Smooth muscle cell (in vitro differentiated cells): ENCODE measurements around the gene GRM2. TPM values are rescaled to one million over a fixed set of nuclear protein-coding genes. Genes with fewer than 3 reads are reported as not detected.

Experiments
- DNase-seq: peaks from one replicate; lab custom pipeline; 2025; ENCODE audit not compliant: unreplicated experiment; lab: John Stamatoyannopoulos, UW
- H2AFZ ChIP-seq: fragments of 200-600 bp; sonication (generic); 2 replicates; pipeline ENCODE4 v1.6.0; 2016; ENCODE audit warnings: antibody characterized with exemption, low read depth, mild to moderate bottlenecking
- H3F3A ChIP-seq: fragments of 200-600 bp; sonication (generic); 2 replicates; pipeline ENCODE4 v1.6.0; 2017; ENCODE audit warnings: antibody characterized with exemption, low read depth
- H3K27ac ChIP-seq: fragments of 200-600 bp; sonication (generic); 2 replicates; pipeline ENCODE4 v1.5.1; 2016; ENCODE audit warnings: low read depth, mild to moderate bottlenecking
- H3K27me3 ChIP-seq: fragments of 200-600 bp; sonication (generic); 2 replicates; pipeline ENCODE4 v1.6.1; 2016; ENCODE audit warnings: low read depth, mild to moderate bottlenecking
- H3K36me3 ChIP-seq: fragments of 200-600 bp; sonication (generic); 2 replicates; pipeline ENCODE4 v1.5.1; 2016; ENCODE audit warnings: low read depth
- H3K4me1 ChIP-seq: fragments of 200-600 bp; sonication (generic); 2 replicates; pipeline ENCODE4 v1.5.1; 2016; ENCODE audit warnings: low read depth
- H3K4me2 ChIP-seq: fragments of 200-600 bp; sonication (generic); 2 replicates; pipeline ENCODE4 v1.6.0; 2016; ENCODE audit warnings: mild to moderate bottlenecking
- H3K4me3 ChIP-seq: fragments of 200-600 bp; sonication (generic); 2 replicates; pipeline ENCODE4 v1.5.1; 2016; ENCODE audit warnings: mild to moderate bottlenecking
- H3K79me2 ChIP-seq: fragments of 200-600 bp; sonication (generic); 2 replicates; pipeline ENCODE4 v1.6.0; 2016; ENCODE audit warnings: low read depth, mild to moderate bottlenecking
- H3K9ac ChIP-seq: fragments of 200-600 bp; sonication (generic); 2 replicates; pipeline ENCODE4 v1.6.0; 2016; ENCODE audit warnings: low read depth
- H3K9me3 ChIP-seq: fragments of 200-600 bp; sonication (generic); replicated peaks from 2 replicates; pipeline ENCODE4 v1.5.1; 2016; ENCODE audit warnings: low read depth
- H4K20me1 ChIP-seq: fragments of 200-600 bp; sonication (generic); 2 replicates; pipeline ENCODE4 v1.6.0; 2016; ENCODE audit warnings: low read depth
- CTCF ChIP-seq: fragments of 200-600 bp; sonication (generic); IDR thresholded peaks from 2 replicates; pipeline ENCODE4 v1.5.1; 2017; ENCODE audit warnings: borderline replicate concordance, mild to moderate bottlenecking, antibody characterized with exemption; ENCODE audit not compliant: insufficient read depth, poor library complexity, severe bottlenecking
- WGBS: methylation state at CpG from one replicate; pipeline ENCODE4 v1.1.7; 2016; ENCODE audit warnings: low lambda C conversion rate; 5-methylcytosine and 5-hydroxymethylcytosine counted together
- polyA plus RNA-seq: library from polyadenylated mRNA; unstranded; fragments of >200 nt; fragmentation: Nextera tagmentation; extraction: Ambion mirVana; gene quantifications from 2 replicates; pipeline ENCODE4 v1.2.1, GENCODE V29; 2016
- total RNA-seq: library from RNA; depleted of rRNA; stranded (reverse); fragments of >200 nt; gene quantifications from 2 replicates; pipeline ENCODE4 v1.2.3, GENCODE V29; 2014

GRM2 gene
- total and polyA plus RNA-seq, 2 experiments from 2014 or later, result 0.63 to 0.65 TPM

- no peak overlapping the region for H3K9ac ChIP-seq
- DNase-seq, result no peak
- H3K27ac ChIP-seq, result no peak overlapping the region
- H2AFZ ChIP-seq, result no peak overlapping the region
- WGBS, result 94% methylated on average over 4 of the region's 4 CpGs
- H3K4me3 ChIP-seq, result no peak overlapping the region
- no peaks in the 10 kb centered on the region for H3K4me1 ChIP-seq
- H3K9me3 ChIP-seq, result no peaks in the 10 kb centered on the region
- no peaks in the 10 kb centered on the region for H3K27me3 ChIP-seq
- H4K20me1 ChIP-seq, result peaks cover 17% of the 10 kb centered on the region
- no peaks in the 10 kb centered on the region for H3K79me2 ChIP-seq
- no peaks in the 10 kb centered on the region for H3K36me3 ChIP-seq
- TF ChIP-seq CTCF, result no peak
- H3K4me2 ChIP-seq, result no peak overlapping the region
- peaks cover 4% of the 10 kb centered on the region for H3F3A ChIP-seq
These were observed 33.6 kb upstream of the GRM2 start for GRCh38 chr3:51673181-51673801.

- Histone ChIP-seq H3K4me2 (no peak overlapping the region), H2AFZ (no peak overlapping the region), H4K20me1 (peaks cover 17% of the 10 kb centered on the region), H3K9me3 (no peaks in the 10 kb centered on the region), H3K9ac (no peak overlapping the region), H3K27me3 (no peaks in the 10 kb centered on the region), H3F3A (peaks cover 4% of the 10 kb centered on the region), H3K27ac (no peak overlapping the region), H3K36me3 (no peaks in the 10 kb centered on the region), H3K79me2 (no peaks in the 10 kb centered on the region), H3K4me1 (no peaks in the 10 kb centered on the region), H3K4me3 (no peak overlapping the region)
- no peak for TF ChIP-seq CTCF
- no peak for DNase-seq
- WGBS, result 95% methylated on average over 14 of the region's 14 CpGs
These were observed 32.8 kb upstream of the GRM2 start for GRCh38 chr3:51673802-51674654.

GRCh38 chr3:51675201-51675611 is 31.7 kb upstream of the GRM2 start:
- H3K27ac ChIP-seq, result no peak overlapping the region
- no peak for TF ChIP-seq CTCF
- H3K9ac ChIP-seq, result no peak overlapping the region
- H3K36me3 ChIP-seq, result no peaks in the 10 kb centered on the region
- peaks cover 4% of the 10 kb centered on the region for H3F3A ChIP-seq
- 84% methylated on average over 2 of the region's 2 CpGs for WGBS
- no peak overlapping the region for H3K4me3 ChIP-seq
- H3K4me2 ChIP-seq, result no peak overlapping the region
- no peaks in the 10 kb centered on the region for H3K9me3 ChIP-seq
- H3K79me2 ChIP-seq, result no peaks in the 10 kb centered on the region
- no peak overlapping the region for H2AFZ ChIP-seq
- no peaks in the 10 kb centered on the region for H3K27me3 ChIP-seq
- DNase-seq, result no peak
- no peaks in the 10 kb centered on the region for H3K4me1 ChIP-seq
- peaks cover 17% of the 10 kb centered on the region for H4K20me1 ChIP-seq
